HG03342 (cell line): ENCODE data around the gene PDE11A.
"Not testable (repeated sequence)": the region's sequence is repeated elsewhere in the genome, so short reads cannot be mapped to it uniquely, and the experiment has no call there.

Experiments
- ATAC-seq: cut with Tn5 transposase; IDR thresholded peaks from one replicate; pipeline ENCODE4 v1.9.1; 2021; ENCODE audit warnings: mild to moderate bottlenecking, moderate library complexity; ENCODE audit not compliant: unreplicated experiment

PDE11A gene

GRCh38 chr2:178075006-178075326 lies 2.4 kb upstream of the PDE11A start:
- no peak for ATAC-seq

DNA sequence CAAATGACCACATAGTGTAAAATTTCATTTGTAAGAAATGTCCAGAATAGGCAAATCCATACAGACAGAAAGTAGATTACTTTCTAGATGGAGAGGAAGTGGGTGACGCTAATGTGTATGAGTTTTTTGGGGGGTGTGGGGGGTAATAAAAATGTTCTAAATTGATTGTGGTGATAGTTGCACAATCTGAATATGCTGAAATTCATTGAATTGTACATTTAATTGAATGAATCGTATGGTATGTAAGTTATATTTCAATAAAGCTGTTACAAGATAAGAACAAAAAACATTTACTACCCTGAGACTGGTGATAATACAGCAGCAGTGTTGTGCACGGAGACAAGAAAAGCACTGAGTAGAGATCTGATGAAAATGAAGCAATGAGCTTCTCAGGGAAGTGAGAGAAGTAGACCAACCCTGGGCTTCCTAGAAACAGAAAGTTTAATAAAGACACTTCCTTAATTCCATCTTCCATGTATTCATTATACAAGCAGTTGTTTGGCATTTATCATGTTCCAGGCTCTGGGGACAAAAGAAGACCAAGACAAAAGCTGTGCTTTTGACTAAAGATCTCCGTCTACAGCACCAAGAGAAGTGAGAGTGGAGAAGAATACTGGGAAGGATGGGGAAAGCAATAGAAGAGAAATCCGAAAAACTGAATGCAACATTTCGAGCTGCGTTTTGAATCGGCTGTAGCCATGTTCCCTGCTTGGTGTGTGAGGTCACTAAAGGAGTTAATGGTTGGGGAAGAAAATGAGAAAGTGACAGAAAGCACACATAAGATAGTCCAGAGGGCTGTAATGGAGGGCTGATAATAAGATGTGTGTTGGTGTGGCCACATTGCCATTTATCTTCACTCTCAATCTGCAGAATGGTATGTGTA lies 1.8 kb upstream of the PDE11A start:
- ATAC-seq: no peak

- ATAC-seq: no peak
These were observed 586 bp downstream of the PDE11A start for GRCh38 chr2:178072000-178072382.

DNA sequence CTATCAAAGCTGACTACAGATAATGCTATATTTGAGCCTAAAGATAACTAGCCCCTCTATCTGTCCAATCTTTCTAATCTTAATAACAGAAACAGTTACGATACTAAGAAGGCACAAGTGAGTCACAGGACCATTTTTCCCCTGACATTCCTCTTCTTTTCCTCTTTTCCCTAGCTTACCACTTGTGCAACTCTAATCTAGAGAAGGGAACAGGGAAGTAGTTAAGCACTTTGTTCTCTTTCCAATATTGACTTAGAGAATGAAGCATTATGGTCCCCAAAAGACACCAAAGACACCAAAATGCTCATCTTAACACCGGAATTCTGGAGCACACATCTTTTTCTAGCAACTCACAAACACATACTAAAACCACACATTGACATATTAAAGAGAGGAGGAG lies 1.8 kb downstream of the PDE11A start:
- no peak for ATAC-seq

DNA sequence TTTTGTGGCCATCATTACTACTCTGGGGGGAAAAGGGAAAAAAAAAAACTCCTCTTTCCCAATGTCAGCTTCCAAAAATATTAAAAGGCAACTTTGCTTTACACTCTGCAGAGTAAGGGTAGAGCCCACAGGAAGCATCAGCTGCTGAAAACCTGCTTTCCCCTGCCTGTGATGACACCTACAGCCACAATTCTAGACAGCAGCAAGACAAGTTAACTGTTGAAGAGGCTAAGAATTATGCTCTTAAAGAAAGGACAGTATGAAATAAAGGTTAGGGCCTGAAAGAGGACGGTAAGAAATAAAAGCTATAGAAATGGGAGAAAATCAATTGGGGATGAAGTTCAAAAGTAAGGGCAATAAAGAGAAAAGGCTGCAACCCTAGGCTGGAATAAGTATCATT lies 3.0 kb downstream of the PDE11A start:
- no peak for ATAC-seq

DNA sequence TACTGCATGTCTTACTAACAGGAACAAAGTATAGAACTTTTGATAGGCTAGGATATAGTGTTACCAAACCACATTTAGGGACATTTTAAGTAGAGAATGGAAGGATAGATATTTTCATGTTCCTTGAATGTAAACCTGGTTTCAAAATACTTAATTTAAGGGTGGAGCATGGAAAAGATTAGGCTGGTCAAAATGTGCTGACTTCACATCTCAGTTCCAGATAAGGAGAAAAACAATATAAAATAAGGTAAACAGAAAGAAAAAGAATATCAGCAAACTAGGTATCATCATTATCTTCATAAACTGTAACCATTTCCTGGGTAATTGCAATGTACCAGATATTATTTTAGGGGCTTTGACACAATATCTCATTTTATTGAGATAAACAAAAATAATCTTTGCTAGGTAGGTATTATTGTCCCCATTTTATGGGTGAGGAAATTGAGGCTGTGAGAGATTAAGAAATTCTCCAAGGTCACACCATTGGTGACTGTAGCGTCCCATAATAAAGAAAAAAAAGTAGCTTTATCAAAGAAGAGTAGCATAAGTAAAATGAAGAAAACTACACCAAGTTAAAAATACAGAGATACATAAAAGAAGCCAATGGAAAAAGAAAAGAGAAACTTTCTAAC lies 3.6 kb downstream of the PDE11A start:
- no peak for ATAC-seq

DNA sequence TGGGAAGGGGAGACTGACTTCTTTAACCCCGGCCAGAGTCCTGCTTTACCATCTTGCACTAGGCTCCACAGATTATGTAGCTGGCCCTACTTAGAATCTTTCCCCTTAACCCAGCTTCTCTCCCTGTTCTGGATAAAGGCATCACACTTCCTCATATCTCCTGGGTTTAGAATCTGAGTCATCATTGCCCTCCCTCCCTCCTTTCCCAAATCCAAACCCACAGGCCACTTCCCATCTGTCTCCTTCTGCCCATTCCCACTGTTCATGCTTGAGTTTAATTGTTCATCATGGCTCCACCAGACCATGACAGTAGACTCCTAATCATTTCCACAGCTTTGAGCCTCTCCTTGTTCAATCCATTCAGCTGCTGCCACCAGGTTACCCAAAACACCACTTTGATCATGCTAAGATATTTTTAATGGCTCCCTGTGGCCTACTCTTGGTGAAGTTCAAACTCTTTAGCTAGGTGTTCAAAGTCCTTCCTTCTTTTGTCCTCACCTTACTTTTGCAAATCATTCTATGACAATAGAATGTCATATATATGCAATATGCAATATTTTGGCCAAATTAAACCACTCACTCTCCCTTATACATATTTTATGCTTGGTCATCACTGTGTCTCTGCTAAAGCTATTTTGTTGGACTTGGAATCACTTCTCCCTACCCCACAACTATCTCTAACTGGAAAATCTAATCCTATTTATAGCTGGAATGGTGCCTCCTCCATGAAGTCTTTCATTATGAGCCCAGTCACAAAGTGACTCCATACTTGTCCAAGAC lies 5.5 kb downstream of the PDE11A start:
- no peak for ATAC-seq

GRCh38 chr2:178066324-178066723 lies 6.3 kb downstream of the PDE11A start:
- ATAC-seq: no peak

- no peak for ATAC-seq
These were observed 12.9 kb downstream of the PDE11A start for GRCh38 chr2:178059681-178060080.

- no peak for ATAC-seq
These were observed 13.5 kb downstream of the PDE11A start for GRCh38 chr2:178059111-178059510.

DNA sequence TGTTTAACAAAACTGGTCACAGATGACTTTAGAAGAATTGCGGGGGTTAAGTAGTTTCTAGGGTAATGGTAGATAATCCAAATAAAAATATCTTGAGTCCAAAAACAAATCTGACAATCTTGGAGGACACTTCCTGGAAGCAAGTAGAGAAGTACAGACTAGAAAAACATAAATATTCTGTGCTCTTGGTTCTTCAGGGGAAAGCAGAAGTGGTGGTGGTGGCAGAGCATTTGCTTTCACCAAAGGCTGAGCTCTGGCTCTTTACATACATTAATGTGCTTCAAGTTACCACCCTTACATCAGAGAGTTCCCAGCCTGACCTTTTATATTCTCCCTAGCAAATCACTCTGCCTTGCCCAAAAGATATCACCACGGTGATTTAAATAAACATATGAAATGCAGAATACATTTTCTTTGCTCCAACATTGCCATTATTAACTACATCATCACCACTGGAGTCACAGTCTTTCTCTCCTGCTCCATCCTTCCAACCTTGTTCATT lies 15.3 kb downstream of the PDE11A start:
- no peak for ATAC-seq

- no peak for ATAC-seq
These were observed 16.2 kb downstream of the PDE11A start for GRCh38 chr2:178056345-178056744.

DNA sequence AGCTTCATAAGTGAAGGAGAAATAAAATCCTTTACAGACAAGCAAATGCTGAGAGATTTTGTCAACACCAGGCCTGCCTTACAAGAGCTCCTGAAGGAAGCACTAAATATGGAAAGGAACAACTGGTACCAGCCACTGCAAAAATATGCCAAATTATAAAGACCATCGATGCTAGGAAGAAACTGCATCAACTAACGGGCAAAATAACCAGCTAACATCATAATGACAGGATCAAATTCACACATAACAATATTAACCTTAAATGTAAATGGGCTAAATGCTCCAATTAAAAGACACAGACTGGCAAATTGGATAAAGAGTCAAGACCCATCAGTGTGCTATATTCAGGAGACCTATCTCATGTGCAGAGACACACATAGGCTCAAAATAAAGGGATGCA lies 21.3 kb downstream of the PDE11A start:
- not testable (repeated sequence) for ATAC-seq

- no peak for ATAC-seq
These were observed 25.2 kb downstream of the PDE11A start for GRCh38 chr2:178047391-178047790.

DNA sequence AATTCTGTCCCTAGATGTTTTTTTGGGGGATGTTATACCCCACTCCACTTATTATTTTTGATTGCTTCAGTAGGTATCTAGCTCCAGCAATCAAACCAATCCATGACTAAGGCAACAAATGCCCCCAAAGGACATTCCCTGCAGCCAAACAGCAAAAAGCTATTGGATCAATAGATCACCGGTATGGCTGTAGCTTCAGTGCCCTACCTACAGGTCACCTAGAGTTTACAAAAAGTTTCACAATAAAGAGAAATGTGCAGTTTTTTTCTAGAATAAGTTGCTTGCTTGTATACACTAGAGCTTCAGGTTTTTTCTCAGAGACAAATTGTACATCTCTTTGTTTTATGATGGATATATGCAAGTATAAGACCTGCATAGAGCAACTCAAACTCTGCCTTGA lies 27.7 kb downstream of the PDE11A start:
- ATAC-seq: no peak

DNA sequence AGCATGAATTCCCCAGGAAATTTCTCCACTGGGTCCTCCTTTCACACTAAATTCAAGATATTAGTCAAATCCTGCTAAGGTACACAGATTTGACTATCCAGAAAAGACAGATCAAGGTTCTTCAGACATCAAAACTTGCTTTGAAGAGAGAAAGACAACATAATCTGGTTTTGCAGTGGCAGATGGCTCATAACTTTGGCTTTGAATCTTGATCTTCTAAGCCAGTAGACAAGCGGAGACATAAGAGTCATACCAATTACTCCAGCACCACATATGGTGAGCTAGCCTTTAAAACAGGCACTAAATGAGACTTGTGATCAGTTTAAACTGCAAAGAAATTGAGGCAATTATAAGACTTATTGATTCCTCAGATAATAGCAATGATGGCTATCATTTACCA lies 29.3 kb downstream of the PDE11A start:
- ATAC-seq: no peak

DNA sequence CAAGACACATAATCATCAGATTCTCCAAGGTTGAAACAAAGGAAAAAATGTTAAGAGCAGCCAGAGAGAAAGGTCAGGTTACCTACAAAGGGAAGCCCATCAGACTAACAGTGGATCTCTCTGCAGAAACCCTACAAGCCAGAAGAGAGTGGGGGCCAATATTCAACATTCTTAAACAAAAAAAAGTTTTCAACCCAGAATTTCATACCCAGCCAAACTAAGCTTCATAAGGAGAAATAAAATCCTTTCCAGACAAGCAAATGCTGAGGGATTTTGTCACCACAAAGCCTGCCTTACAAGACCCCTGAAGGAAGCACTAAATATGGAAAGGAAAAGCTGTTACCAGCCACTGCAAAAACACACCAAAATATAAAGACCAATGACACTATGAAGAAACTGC lies 39.0 kb downstream of the PDE11A start:
- ATAC-seq: not testable (repeated sequence)

GRCh38 chr2:178029342-178029741 lies 43.2 kb downstream of the PDE11A start:
- ATAC-seq: no peak

DNA sequence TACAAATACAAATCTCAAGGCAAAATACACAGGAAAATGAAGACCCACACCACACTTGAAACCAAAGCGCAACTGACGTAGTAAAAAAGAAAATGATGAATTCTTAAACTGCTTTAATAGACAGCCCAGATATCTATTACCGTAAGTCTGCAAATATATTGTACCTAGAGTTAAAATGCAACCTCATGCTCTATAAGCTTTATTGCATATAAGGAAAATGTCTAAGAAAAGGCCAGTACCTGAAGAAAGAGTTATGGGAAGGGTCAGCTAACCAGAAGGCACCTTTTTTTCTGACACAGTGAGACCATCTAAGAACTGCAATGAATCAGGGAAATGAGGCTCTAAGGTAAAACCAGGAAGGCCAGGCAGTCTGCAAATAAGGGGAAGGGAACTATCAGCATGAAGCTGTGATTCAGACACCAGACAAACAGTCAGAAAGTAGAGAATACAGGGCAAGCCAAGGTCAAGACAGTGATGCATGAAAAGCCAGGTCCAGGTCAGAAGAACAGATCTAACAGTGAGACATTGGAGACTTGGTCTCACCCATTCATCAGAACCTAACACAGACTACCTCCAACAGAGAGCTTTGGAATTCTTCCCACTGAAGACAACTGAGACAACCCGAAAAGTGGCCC lies 46.9 kb downstream of the PDE11A start:
- no peak for ATAC-seq

- no peak for ATAC-seq
These were observed 54.4 kb downstream of the PDE11A start for GRCh38 chr2:178018141-178018540.

GRCh38 chr2:178016612-178017011 lies 56.0 kb downstream of the PDE11A start:
- no peak for ATAC-seq
